Measurements from ENCODE around the gene BDKRB1. TPM values are rescaled to one million over a fixed set of nuclear protein-coding genes. Genes with fewer than 3 reads are reported as not detected.

Gene BDKRB1
- total RNA-seq, result 1.0 and 1.1 TPM in 2 replicates

DNA sequence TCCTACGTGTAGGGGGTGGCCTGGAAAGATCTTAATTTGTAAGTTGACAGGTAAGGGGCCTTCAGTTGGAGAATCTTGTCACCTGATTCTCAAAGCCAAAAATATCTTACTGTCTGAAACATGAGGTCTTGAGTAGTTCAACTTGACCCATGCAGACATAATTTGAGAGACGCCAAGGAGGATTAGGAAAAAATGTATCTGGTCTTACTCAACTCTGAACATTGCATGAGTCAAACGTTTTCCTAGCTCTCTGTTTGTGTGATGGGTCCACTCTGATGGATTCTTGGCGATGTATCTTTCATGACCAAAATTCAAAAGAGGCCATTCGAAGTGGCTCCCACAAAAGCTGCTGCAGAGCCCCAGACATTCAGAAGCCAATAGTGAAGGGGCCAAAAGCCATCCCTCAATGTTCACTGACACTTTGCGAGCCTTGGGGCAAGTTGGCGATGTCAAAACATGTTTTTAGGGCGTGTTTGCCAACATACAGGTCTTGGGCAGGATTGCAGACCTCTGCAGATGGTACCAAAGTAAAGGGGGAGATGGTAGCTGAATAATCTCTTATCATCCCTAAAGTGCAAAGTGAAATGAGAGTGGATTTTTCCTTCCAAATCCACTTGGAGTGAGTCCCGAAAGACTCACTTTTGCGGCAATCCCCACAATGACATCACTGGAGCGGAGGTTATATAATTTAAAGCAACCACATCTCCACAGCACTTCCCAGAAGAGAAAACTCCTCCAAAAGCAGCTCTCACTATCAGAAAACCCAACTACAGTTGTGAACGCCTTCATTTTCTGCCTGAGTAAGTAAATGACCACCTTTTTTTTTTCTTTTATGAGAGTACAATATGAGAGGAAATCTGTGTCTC, at the start of gene BDKRB1:
Gene BDKRB1 (plus strand): TSS at position 710 of the 866 bp plus-strand sequence. CDS start 7,473 bp downstream, outside the sequence.
- no peak for TF ChIP-seq CTCF (IDR thresholded peaks at IDR 0.05; ENCODE audit: insufficient read depth, low read length, severe bottlenecking)
- FAIRE-seq, result no peak

DNA sequence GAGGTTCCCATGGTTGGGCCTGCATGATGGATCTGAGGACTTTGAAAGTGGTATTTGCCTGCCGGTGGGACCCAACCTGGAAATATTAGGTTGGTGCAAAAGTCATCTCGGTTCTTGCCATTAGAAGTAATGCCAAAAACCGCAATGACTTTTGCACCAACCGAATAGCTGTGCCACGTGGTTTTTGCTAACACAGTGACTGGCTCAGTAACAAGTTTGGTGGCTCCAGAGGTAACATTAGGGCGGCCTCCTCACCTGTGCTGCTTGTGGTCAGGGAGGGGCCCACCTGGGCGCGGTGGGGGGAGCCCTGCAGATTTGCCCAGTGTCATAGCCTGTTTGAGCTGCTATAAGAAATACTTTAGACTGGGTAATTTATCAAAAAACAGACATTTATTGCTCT, 49.5 kb upstream of the BDKRB1 start:
- no peak for TF ChIP-seq CTCF (IDR thresholded peaks at IDR 0.05; ENCODE audit: insufficient read depth, low read length, severe bottlenecking)
- no peak overlapping the region for H3K4me3 ChIP-seq (ENCODE audit: low read depth, low read length)
- FAIRE-seq (no peak), DNase-seq (ENCODE audit: low read depth) (no peak)
- H3K27me3 ChIP-seq (ENCODE audit: control insufficient read depth, insufficient read depth, low read length), result no peaks in the 10 kb centered on the region
- no peaks in the 10 kb centered on the region for H3K36me3 ChIP-seq (ENCODE audit: control insufficient read depth, insufficient read depth, low read length)

More for the DNA sequence above, at the start of gene BDKRB1:
- DNase-seq (ENCODE audit: low read depth), result peak; percentile 78
- no peak within 1 kb of the TSS for H3K4me3 ChIP-seq (ENCODE audit: low read depth, low read length)
- H3K27me3 ChIP-seq (ENCODE audit: control insufficient read depth, insufficient read depth, low read length), result no peaks in the 10 kb centered on the region
- no peaks in the 10 kb centered on the region for H3K36me3 ChIP-seq (ENCODE audit: control insufficient read depth, insufficient read depth, low read length)

GRCh38 chr14:96207686-96208085, 48.3 kb upstream of the BDKRB1 start:
- TF ChIP-seq CTCF (IDR thresholded peaks at IDR 0.05; ENCODE audit: insufficient read depth, low read length, severe bottlenecking), result no peak
- no peak for FAIRE-seq
- Histone ChIP-seq H3K27me3 (ENCODE audit: control insufficient read depth, insufficient read depth, low read length) (no peaks in the 10 kb centered on the region), H3K4me3 (ENCODE audit: low read depth, low read length) (no peak overlapping the region), H3K36me3 (ENCODE audit: control insufficient read depth, insufficient read depth, low read length) (no peaks in the 10 kb centered on the region)
- DNase-seq (ENCODE audit: low read depth), result peak; percentile 75

DNA sequence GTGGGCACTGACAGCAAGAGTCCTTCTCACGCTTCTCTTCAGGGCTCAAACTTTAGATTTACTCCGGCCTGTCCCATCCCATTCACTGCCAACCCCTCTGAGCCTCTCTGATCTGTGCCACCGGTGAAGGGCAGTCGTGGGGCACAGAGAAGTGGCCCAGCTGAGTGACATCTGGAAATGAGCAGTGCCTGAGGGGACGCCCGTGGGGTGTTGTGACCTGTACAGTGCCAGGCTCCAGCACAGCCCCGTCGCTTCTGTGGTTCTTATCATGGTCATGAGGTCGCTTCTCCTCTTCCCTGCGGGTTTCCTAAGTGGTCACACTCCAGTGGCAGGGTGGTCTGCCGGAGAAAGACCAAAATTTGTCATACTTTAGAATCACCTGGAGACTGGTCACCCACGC, 47.3 kb upstream of the BDKRB1 start:
- TF ChIP-seq CTCF (IDR thresholded peaks at IDR 0.05; ENCODE audit: insufficient read depth, low read length, severe bottlenecking), result no peak
- H3K4me3 ChIP-seq (ENCODE audit: low read depth, low read length), result no peak overlapping the region
- DNase-seq (ENCODE audit: low read depth) (no peak), FAIRE-seq (no peak)
- no peaks in the 10 kb centered on the region for H3K36me3 ChIP-seq (ENCODE audit: control insufficient read depth, insufficient read depth, low read length)
- H3K27me3 ChIP-seq (ENCODE audit: control insufficient read depth, insufficient read depth, low read length), result no peaks in the 10 kb centered on the region

DNA sequence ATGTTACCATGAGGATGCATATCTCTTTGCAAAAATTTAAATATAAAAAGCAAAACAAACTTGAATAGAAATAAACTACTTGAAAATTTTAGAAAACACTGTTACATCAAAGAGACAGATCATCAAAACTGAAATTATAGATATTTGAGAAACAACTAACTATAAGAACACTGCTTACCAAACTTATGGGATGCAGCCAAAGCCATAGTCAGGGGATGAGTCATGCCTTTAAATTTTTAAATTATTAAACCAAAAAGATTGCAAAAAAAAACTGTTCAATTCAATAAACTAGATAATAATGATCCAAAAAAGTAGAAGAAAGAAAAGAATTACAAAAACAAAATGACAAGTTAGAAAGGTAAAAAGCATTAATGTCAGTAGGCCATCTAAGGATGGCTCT, 43.9 kb upstream of the BDKRB1 start:
- DNase-seq (ENCODE audit: low read depth) (no peak), FAIRE-seq (no peak)
- no peaks in the 10 kb centered on the region for H3K36me3 ChIP-seq (ENCODE audit: control insufficient read depth, insufficient read depth, low read length)
- H3K27me3 ChIP-seq (ENCODE audit: control insufficient read depth, insufficient read depth, low read length), result no peaks in the 10 kb centered on the region
- no peak overlapping the region for H3K4me3 ChIP-seq (ENCODE audit: low read depth, low read length)
- TF ChIP-seq CTCF (IDR thresholded peaks at IDR 0.05; ENCODE audit: insufficient read depth, low read length, severe bottlenecking), result no peak
